GM21619 (cell line): ENCODE results near the gene PAQR8.

Experiments used
- ATAC-seq: cut with Tn5 transposase; IDR thresholded peaks from one replicate; pipeline ENCODE4 v1.9.1; 2021; ENCODE audit not compliant: unreplicated experiment

The PAQR8 gene, protein sequence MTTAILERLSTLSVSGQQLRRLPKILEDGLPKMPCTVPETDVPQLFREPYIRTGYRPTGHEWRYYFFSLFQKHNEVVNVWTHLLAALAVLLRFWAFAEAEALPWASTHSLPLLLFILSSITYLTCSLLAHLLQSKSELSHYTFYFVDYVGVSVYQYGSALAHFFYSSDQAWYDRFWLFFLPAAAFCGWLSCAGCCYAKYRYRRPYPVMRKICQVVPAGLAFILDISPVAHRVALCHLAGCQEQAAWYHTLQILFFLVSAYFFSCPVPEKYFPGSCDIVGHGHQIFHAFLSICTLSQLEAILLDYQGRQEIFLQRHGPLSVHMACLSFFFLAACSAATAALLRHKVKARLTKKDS

GRCh38 chr6:52361945-52362442 is at the start of gene PAQR8:
Gene PAQR8 (plus strand): TSS chr6:52362151. CDS start chr6:52403214, 41,063 bp downstream.
- peak; percentile 81 for ATAC-seq

DNA sequence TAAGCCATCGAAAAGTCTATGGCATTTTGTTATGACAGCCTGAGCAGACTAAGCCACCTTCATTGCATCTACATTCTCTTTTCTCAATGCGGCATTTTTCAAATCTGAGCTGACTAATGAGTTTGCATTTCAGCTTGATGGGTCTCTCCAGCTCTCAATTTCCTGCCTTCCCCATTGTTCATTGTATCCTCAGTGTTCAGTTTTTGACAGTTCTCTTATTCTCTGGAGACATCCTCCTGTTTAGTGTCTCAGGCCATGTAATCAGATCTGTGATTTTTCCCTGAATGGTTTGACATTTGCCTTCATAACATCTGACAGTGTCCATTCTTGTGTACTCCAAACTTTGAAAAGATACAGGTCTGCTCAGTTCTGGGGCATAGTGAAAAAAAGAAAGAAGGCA is 49.5 kb upstream of the PAQR8 start:
- no peak for ATAC-seq

DNA sequence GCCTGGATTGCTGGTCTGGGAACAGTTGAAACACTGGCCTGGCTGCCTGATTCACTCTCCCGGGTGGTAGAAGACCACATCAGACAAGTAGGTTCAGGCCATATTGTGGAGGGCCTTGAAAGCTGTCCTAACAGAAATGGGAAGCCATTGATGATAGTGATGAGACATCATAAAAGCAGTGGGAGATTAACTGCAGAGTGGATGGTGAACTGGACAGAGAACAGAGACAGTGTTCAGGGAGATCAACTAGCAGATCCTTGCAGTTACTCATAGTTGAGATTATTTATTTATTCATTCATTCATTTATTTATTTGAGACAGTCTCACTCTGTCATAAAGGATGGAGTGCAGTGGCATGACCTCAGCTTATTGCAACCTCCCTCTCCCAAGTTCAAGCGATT is 47.2 kb upstream of the PAQR8 start:
- no peak for ATAC-seq

DNA sequence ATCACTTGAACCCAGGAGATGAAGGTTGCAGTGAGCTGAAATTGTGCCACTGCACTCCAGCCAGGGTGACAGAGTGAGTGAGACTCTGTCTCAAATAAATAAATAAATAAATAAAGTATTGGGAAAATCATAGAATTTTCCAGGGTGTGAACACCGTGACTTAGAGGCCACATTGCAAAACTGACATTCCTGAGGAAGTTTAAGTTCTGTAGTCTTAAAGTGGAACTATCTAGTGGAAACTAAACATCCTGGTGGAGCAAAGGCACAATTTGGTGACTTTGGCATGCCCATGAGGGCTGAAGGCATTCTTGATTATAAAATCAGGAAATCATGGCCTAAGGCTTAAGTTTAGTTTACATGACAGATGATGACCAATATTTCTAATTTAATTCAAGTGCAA is 44.7 kb upstream of the PAQR8 start:
- no peak for ATAC-seq

- peak; percentile 100 for ATAC-seq
These were observed 43.9 kb upstream of the PAQR8 start for GRCh38 chr6:52317841-52318581.

DNA sequence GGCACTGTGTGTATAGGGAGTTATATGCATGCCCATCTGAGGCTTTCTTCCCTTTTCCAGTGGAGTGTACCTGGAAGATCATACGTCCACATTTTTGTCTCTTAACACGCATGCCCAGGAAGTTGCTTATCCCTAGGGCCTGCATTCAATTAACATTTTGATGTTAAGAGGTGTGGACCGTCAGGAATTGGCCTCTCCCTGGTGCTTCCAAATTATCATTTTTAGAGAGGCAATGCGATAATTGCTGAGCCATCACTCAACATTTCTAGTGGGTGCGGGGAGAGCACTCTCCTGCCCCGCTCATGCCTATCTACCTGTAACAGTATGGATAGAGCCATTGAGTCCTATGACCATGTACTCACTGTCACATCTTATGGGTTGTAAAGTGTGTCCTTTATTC is 37.8 kb upstream of the PAQR8 start:
- no peak for ATAC-seq

GRCh38 chr6:52325695-52326471 is 36.1 kb upstream of the PAQR8 start:
- no peak for ATAC-seq

- ATAC-seq = no peak
These were observed 35.2 kb upstream of the PAQR8 start for GRCh38 chr6:52326540-52327364.

- ATAC-seq = no peak
These were observed 33.7 kb upstream of the PAQR8 start for GRCh38 chr6:52328303-52328662.

GRCh38 chr6:52328729-52329128 is 33.2 kb upstream of the PAQR8 start:
- ATAC-seq = no peak

DNA sequence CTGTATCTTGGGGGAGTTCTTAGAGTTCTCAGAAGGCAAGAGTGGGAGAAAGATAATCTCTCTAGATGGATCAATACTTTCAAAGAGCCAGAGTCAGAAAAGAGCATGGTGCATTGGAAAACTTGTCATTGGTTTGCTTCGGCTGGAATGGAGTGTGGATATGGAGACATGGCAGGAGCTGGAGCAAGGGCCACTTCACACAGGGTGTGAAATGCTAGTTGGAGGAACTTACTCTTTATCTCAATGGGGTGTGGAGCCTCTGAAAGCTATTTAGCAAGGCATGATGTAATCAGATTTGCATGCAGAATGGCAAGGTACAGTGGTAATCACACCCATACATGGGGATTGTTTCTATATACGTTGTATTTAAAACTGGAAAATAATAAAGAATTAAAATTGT is 31.5 kb upstream of the PAQR8 start:
- no peak for ATAC-seq

- no peak for ATAC-seq
These were observed 30.0 kb upstream of the PAQR8 start for GRCh38 chr6:52331793-52332457.

DNA sequence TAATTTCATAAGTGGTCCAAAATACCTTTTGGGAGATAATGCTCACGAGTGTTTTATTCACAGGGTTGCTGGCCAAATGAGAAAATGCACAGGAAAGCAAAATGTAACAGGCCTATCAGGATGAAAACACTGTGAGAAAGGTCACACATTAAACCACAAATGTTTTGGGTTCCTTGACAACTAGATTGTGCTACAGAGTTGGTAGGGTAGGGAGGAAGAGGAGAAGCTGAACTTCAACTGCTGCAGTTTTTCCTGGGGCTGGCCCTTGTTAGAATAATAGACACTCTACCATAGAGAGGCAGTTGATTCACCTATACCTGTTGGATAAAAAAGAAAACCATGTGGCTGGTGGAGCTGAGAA is 28.1 kb upstream of the PAQR8 start:
- peak; percentile 67 for ATAC-seq

DNA sequence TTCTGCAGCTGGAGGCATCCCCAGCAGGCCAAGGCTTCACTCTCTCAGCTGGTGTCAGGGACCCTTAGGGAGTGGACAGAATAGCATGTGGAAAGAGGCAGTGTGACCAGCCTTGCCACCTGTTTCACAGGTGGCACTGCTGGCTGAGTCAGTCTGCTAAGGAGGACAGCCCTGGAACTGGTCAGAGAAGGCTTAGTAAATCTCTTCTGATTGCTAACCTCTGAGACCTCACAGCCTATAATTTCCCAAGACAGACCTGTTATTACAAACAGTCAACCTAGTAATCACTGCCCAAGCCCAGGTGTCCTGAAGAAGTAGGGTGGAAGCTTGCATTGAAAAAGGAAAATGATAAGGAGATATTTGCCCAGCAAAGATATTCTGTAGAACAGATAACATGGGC is 26.4 kb upstream of the PAQR8 start:
- ATAC-seq = no peak

- ATAC-seq = no peak
These were observed 24.9 kb upstream of the PAQR8 start for GRCh38 chr6:52336919-52337561.

DNA sequence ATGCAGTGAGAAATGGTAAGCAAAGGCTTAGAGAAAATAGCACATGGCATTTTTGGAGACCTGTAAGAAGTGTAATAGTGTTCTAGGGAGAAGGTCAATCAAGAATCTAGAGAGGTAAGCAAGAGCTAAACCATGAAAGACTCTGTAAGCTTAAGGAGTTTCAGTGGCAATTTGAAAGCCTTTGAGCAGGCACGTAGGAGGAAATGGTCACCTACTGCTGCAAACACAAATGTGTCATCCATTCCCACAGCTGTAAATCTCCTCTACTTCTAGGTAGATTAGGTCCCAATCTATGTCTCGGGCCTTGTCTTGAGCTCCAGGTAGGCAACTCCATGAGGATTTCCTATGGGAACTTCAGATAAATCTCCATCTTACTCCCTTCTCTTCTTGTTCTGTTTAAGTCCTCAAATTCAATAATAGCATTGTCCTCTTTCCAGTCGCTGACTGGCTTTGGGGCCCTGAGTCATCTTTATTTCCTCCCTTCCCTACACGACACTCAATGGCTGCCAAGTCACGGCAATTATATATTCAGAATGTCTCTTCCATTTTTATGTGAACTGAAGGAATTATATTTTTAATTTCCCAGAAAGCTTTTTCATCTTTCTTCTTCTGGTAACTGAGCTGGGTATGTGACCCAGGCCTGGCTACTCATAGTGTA is 24.2 kb upstream of the PAQR8 start:
- ATAC-seq = peak; percentile 57

DNA sequence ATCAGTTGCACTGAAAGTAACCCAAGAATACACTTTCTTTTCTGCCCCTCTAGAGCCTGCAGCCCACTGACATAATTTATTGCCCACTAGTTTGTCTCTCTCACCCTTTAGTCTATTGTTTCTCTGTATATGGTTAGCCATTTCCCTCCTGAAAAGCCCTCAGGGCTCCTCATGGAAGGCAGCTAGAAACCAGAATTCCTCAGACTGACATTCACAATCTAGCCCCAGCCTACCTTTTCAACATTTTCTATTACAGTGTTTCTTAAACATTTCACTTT is 21.4 kb upstream of the PAQR8 start:
- ATAC-seq = no peak

DNA sequence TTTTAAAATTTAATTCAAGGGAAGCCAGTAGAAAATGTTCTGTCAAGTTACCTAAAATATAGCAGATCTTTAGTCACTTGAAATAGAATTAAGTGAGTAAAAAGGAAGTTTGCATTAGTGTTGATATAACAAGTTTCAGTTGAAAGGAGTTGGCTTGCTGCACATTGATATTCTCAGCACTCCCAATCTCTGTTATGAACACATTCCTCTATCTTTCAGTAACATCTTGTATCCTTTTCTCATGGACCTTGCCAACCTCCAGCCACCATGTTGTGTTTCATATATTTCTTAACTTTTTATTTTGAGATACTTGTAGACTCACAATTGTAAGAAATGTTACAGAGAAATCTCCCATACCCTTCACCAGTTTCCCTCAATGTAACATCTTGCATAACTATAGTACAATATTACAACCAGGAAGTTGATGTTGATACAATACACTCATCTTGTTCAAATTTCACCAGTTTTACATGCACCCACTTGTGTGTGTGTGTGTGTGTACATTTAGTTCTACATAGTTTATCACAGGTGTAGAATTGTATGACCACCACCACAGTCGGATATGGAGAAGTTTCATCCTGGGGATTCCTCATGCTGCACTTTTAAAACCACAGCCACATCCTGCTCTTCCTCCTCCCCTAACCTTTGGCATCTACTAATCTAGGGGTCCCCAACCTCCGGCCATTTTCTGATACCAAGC is 20.2 kb upstream of the PAQR8 start:
- ATAC-seq = no peak

GRCh38 chr6:52345311-52345710 is 16.6 kb upstream of the PAQR8 start:
- no peak for ATAC-seq
